GM12878 (cell line): Measurements from ENCODE around the gene PRRC2B. TPM values are rescaled to one million over a fixed set of nuclear protein-coding genes. Genes with fewer than 3 reads are reported as not detected.

Source experiments
- ATAC-seq: fragments of 200-7000 bp; cut with Tn5 transposase; 3 replicates; pipeline ENCODE4 v1.9.1; 2020; ENCODE audit warnings: mild to moderate bottlenecking, moderate library complexity
- BruUV-seq: library from RNA; stranded (reverse); fragments of 400-500 nt; replicated peaks from 2 replicates; lab custom pipeline; 2021; lab: Mats Ljungman, UMichigan
- CTCF ChIA-PET: fragments of 300-600 bp; sonication (Branson Sonifier 250); formaldehyde crosslinking; extraction: SDS; loops from one replicate; lab custom pipeline; 2021; ENCODE audit warnings: inconsistent platforms; lab: Yijun Ruan, JAX
- POLR2A ChIA-PET: fragments of 350-600 bp; formaldehyde crosslinking; extraction: SDS; loops from one replicate; lab custom pipeline; 2021; ENCODE audit warnings: inconsistent platforms; lab: Charles Lee
- RAD21 ChIA-PET: fragments of 300-600 bp; sonication (Branson Sonifier 250); formaldehyde crosslinking; loops from one replicate; lab custom pipeline; 2023; ENCODE audit warnings: antibody characterized with exemption; ENCODE audit not compliant: unreplicated experiment; lab: Charles Lee
- SMC1A ChIA-PET: fragments of 300-600 bp; sonication (Branson Sonifier 250); formaldehyde crosslinking; loops from one replicate; lab custom pipeline; 2023; ENCODE audit not compliant: unreplicated experiment, uncharacterized antibody; lab: Charles Lee
- DNase-seq: peaks from one replicate; pipeline ENCODE4 v3.0.0-alpha.2; 2011; ENCODE audit warnings: low read depth, low spot score
- FAIRE-seq: peaks from 3 replicates; lab custom pipeline; 2011; peaks lifted over from hg19 to GRCh38; lab: Jason Lieb, UNC
- H2AFZ ChIP-seq: 2 replicates; pipeline ENCODE4 v1.6.0; 2011; ENCODE audit warnings: low read depth, low read length, control low read depth; ENCODE audit not compliant: control insufficient read depth
- H3K27ac ChIP-seq: 2 replicates; pipeline ENCODE4 v1.5.1; 2011; ENCODE audit warnings: control low read depth; ENCODE audit not compliant: control insufficient read depth, insufficient read depth
- H3K27me3 ChIP-seq, 2 experiments: replicated peaks in 1 of 2; 2 replicates each; pipeline versions ENCODE4 v1.6.0 to v1.6.1; 2011; ENCODE audit warnings: low read length in 1 of 2; ENCODE audit not compliant: control insufficient read depth in 2 of 2, insufficient read depth in 2 of 2
- H3K36me3 ChIP-seq, 2 experiments: 2 replicates each; pipeline ENCODE4 v1.5.1; 2011; ENCODE audit warnings: low read length in 1 of 2; ENCODE audit not compliant: control insufficient read depth in 2 of 2, insufficient read depth in 2 of 2
- H3K4me1 ChIP-seq: 2 replicates; pipeline ENCODE4 v1.6.1; 2011; ENCODE audit warnings: mild to moderate bottlenecking, low read length, moderate library complexity, mixed read lengths; ENCODE audit not compliant: control insufficient read depth, insufficient read depth
- H3K4me2 ChIP-seq: 2 replicates; pipeline ENCODE4 v1.6.0; 2011; ENCODE audit warnings: control low read depth; ENCODE audit not compliant: control insufficient read depth, insufficient read depth
- H3K4me3 ChIP-seq: fragments of 200-600 bp; sonication (generic); 2 replicates; pipeline ENCODE4 v1.5.1; 2016
- H3K79me2 ChIP-seq: 2 replicates; pipeline ENCODE4 v1.6.0; 2011; ENCODE audit warnings: low read length; ENCODE audit not compliant: control insufficient read depth, insufficient read depth
- H3K9ac ChIP-seq: 2 replicates; pipeline ENCODE4 v1.8.0; 2011; ENCODE audit warnings: low read length, control low read depth, mixed read lengths; ENCODE audit not compliant: control insufficient read depth, insufficient read depth
- H3K9me3 ChIP-seq: replicated peaks from 3 replicates; pipeline ENCODE4 v1.5.1; 2011; ENCODE audit warnings: mild to moderate bottlenecking, low read length; ENCODE audit not compliant: control insufficient read depth, insufficient read depth
- H4K20me1 ChIP-seq: 2 replicates; pipeline ENCODE4 v1.6.0; 2011; ENCODE audit not compliant: control insufficient read depth, insufficient read depth
- BMI1 ChIP-seq: fragments of 450-650 bp; IDR thresholded peaks from 2 replicates; pipeline ENCODE4 v1.6.1; 2016; ENCODE audit warnings: mild to moderate bottlenecking, moderate library complexity, borderline replicate concordance
- CBFB ChIP-seq: IDR thresholded peaks from 2 replicates; pipeline ENCODE4 v1.6.1; 2016; ENCODE audit warnings: antibody characterized with exemption, low read depth
- CBX3 ChIP-seq: fragments of 200-600 bp; sonication (generic); IDR thresholded peaks from 2 replicates; pipeline ENCODE4 v1.6.1; 2016; ENCODE audit warnings: low read depth, borderline replicate concordance
- CREM ChIP-seq: IDR thresholded peaks from 2 replicates; pipeline ENCODE4 v1.6.1; 2014; ENCODE audit warnings: antibody characterized with exemption, low read depth
- EGR1 ChIP-seq, 2 experiments: IDR thresholded peaks; 1 replicate in 1 of 2; 2 replicates in 1 of 2; pipeline ENCODE4 v1.6.1; 2011 to 2012; ENCODE audit warnings: low read depth in 2 of 2, low read length in 2 of 2, borderline replicate concordance in 1 of 2, mild to moderate bottlenecking in 1 of 2, moderate library complexity in 1 of 2
- IKZF2 ChIP-seq, 2 experiments: fragments of 450-650 bp; IDR thresholded peaks; 2 replicates each; pipeline ENCODE4 v1.6.1; 2017; ENCODE audit warnings: mild to moderate bottlenecking in 2 of 2, moderate library complexity in 2 of 2
- POU2F2 ChIP-seq: IDR thresholded peaks from 3 replicates; pipeline ENCODE4 v1.6.1; 2011; ENCODE audit warnings: low read depth, mild to moderate bottlenecking, low read length, borderline replicate concordance
- RAD51 ChIP-seq: fragments of 450-650 bp; IDR thresholded peaks from 2 replicates; pipeline ENCODE4 v1.6.1; 2016; ENCODE audit warnings: moderate library complexity, mild to moderate bottlenecking, inconsistent platforms
- WGBS: methylation state at CpG from one replicate; pipeline ENCODE4 v1.1.6; 2016; ENCODE audit warnings: low lambda C conversion rate; ENCODE audit not compliant: insufficient replicate concordance, insufficient coverage; ENCODE audit errors: missing lambda C conversion rate; 5-methylcytosine and 5-hydroxymethylcytosine counted together
- in situ Hi-C: fragments of 300-500 bp; cut with MboI; formaldehyde crosslinking; loops from 9 replicates; pipeline ENCODE4 v1.14.3; 2018; ENCODE audit warnings: mixed read lengths
- intact Hi-C: fragments of 100-400 bp; cut with micrococcal nuclease; formaldehyde crosslinking; loops from one replicate; pipeline ENCODE4 v1.14.2; 2022; ENCODE audit not compliant: unreplicated experiment
- polyA plus RNA-seq, 11 experiments: library from polyadenylated mRNA; depleted of rRNA in 4 of 11; unstranded in 6 of 11; stranded (reverse) in 5 of 11; fragments of >200 nt; fragmentation: Nextera tagmentation in 4 of 11; fragmentation: Illumina TruSeq in 1 of 11; extraction: Ambion mirVana in 4 of 11; extraction: Trizol in 1 of 11; gene quantifications; 1 replicate in 1 of 11; 2 replicates in 10 of 11; pipeline versions ENCODE4 v1.2.1 to v1.2.3, GENCODE V29; 2011 to 2016; ENCODE audit warnings: inconsistent platforms in 2 of 11, missing spikeins in 2 of 11, low read depth in 1 of 11
- total RNA-seq, 4 experiments: library from RNA; depleted of rRNA in 3 of 4; stranded (reverse); fragments of >200 nt in 3 of 4; fragmentation: Illumina TruSeq in 1 of 4; extraction: Trizol in 1 of 4; gene quantifications; 2 replicates each; pipeline versions ENCODE4 v1.2.1 to v1.2.3, GENCODE V29; 2013 to 2021
- TF ChIP-seq, protein P1 (sequence below): fragments of 450-650 bp; IDR thresholded peaks from 2 replicates; pipeline ENCODE4 v1.6.1; 2016; ENCODE audit warnings: mild to moderate bottlenecking, moderate library complexity, borderline replicate concordance

The PRRC2B gene
- total and polyA plus RNA-seq, 10 of the 15 experiments (the other 5 are each of a cell fraction or from before 2014, with no cell fraction given) = 0.84 to 155 (median 28.7) TPM

- ChIA-PET SMC1A (no interaction called here), RAD21 (no interaction called here), CTCF (no interaction called here), POLR2A (no interaction called here)
- no peaks in the 10 kb centered on the region for H3K9me3 ChIP-seq
- H4K20me1 ChIP-seq = no peaks in the 10 kb centered on the region
- TF ChIP-seq RAD51 (no peak), POU2F2 (no peak), CREM (no peak), CBFB (no peak), BMI1 (no peak), IKZF2 (IDR thresholded peaks at IDR 0.05) (no peak), EGR1 (IDR thresholded peaks at IDR 0.05; ENCODE audit: borderline replicate concordance in 1 of 2, low read depth in 2 of 2, low read length in 2 of 2) (no peak), CBX3 (no peak)
- TF ChIP-seq, protein P1, sequence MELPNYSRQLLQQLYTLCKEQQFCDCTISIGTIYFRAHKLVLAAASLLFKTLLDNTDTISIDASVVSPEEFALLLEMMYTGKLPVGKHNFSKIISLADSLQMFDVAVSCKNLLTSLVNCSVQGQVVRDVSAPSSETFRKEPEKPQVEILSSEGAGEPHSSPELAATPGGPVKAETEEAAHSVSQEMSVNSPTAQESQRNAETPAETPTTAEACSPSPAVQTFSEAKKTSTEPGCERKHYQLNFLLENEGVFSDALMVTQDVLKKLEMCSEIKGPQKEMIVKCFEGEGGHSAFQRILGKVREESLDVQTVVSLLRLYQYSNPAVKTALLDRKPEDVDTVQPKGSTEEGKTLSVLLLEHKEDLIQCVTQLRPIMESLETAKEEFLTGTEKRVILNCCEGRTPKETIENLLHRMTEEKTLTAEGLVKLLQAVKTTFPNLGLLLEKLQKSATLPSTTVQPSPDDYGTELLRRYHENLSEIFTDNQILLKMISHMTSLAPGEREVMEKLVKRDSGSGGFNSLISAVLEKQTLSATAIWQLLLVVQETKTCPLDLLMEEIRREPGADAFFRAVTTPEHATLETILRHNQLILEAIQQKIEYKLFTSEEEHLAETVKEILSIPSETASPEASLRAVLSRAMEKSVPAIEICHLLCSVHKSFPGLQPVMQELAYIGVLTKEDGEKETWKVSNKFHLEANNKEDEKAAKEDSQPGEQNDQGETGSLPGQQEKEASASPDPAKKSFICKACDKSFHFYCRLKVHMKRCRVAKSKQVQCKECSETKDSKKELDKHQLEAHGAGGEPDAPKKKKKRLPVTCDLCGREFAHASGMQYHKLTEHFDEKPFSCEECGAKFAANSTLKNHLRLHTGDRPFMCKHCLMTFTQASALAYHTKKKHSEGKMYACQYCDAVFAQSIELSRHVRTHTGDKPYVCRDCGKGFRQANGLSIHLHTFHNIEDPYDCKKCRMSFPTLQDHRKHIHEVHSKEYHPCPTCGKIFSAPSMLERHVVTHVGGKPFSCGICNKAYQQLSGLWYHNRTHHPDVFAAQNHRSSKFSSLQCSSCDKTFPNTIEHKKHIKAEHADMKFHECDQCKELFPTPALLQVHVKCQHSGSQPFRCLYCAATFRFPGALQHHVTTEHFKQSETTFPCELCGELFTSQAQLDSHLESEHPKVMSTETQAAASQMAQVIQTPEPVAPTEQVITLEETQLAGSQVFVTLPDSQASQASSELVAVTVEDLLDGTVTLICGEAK = no peak
- peaks cover 29 to 50% of the 10 kb centered on the region in 2 experiments for H3K36me3 ChIP-seq
- H3K27me3 ChIP-seq = no peaks in the 10 kb centered on the region
- ATAC-seq (no peak), DNase-seq (no peak), FAIRE-seq (no peak)
- no peak overlapping the region for H3K4me3 ChIP-seq
- no peak overlapping the region for H3K9ac ChIP-seq
- no peak overlapping the region for H3K4me2 ChIP-seq
- intact Hi-C loops = no loop called here
- no TSS peak for BruUV-seq
- no peak overlapping the region for H2AFZ ChIP-seq
- peaks cover 4% of the 10 kb centered on the region; the same call in 1 of the 2 replicates for H3K4me1 ChIP-seq
- no peak overlapping the region for H3K27ac ChIP-seq
- no peaks in the 10 kb centered on the region for H3K79me2 ChIP-seq
- in situ Hi-C loops = no loop called here
- WGBS = 93% methylated on average over 11 of the region's 11 CpGs
Observed at GRCh38 chr9:131446276-131446675, 52.4 kb downstream of the PRRC2B start.
